GM03348 (cell line): ENCODE results near the gene CAMTA1.
A peak's percentile ranks its signal among the peaks of the same experiment; 100 is the strongest.
"Not testable (repeated sequence)": the region's sequence is repeated elsewhere in the genome, so short reads cannot be mapped to it uniquely, and the experiment has no call there.

Source experiments
- DNase-seq: peaks from one replicate; pipeline ENCODE4 v3.0.0; 2012; ENCODE audit warnings: low spot score

The CAMTA1 gene

GRCh38 chr1:7680207-7680954 is 895.1 kb downstream of the CAMTA1 start:
- peak; percentile 87 for DNase-seq

GRCh38 chr1:7680955-7681268 is 895.7 kb downstream of the CAMTA1 start:
- no peak for DNase-seq

GRCh38 chr1:7681401-7681800 is 896.1 kb downstream of the CAMTA1 start:
- DNase-seq: no peak

- DNase-seq: no peak
Observed at GRCh38 chr1:7683521-7683920, 898.3 kb downstream of the CAMTA1 start.

GRCh38 chr1:7684132-7684531 is 898.9 kb downstream of the CAMTA1 start:
- DNase-seq: no peak

- DNase-seq: no peak
Observed at GRCh38 chr1:7684861-7685635, 899.8 kb downstream of the CAMTA1 start.

GRCh38 chr1:7686301-7686850 is 901.1 kb downstream of the CAMTA1 start:
- DNase-seq: no peak

GRCh38 chr1:7687411-7687810 is 902.2 kb downstream of the CAMTA1 start:
- no peak for DNase-seq

GRCh38 chr1:7688659-7689058 is 903.4 kb downstream of the CAMTA1 start:
- DNase-seq: no peak

- DNase-seq: not testable (repeated sequence)
Observed at GRCh38 chr1:7689307-7689706, 904.1 kb downstream of the CAMTA1 start.

GRCh38 chr1:7690076-7690475 is 904.8 kb downstream of the CAMTA1 start:
- DNase-seq: no peak

GRCh38 chr1:7690496-7691182 is 905.4 kb downstream of the CAMTA1 start:
- no peak for DNase-seq

GRCh38 chr1:7691576-7691975 is 906.3 kb downstream of the CAMTA1 start:
- no peak for DNase-seq

GRCh38 chr1:7692005-7692404 is 906.8 kb downstream of the CAMTA1 start:
- no peak for DNase-seq

- not testable (repeated sequence) for DNase-seq
Observed at GRCh38 chr1:7693037-7693436, 907.8 kb downstream of the CAMTA1 start.

- DNase-seq: no peak
Observed at GRCh38 chr1:7693662-7694061, 908.4 kb downstream of the CAMTA1 start.

- no peak for DNase-seq
Observed at GRCh38 chr1:7694600-7695496, 909.6 kb downstream of the CAMTA1 start.

GRCh38 chr1:7695497-7696117 is 910.4 kb downstream of the CAMTA1 start:
- DNase-seq: no peak

- DNase-seq: no peak
Observed at GRCh38 chr1:7698641-7699040, 913.4 kb downstream of the CAMTA1 start.

- DNase-seq: no peak
Observed at GRCh38 chr1:7702365-7702764, 917.1 kb downstream of the CAMTA1 start.
